ENCODE measurements around the gene TSPAN15.

Gene TSPAN15

GRCh38 chr10:69451209-69451783 is at the start of gene TSPAN15:
TSPAN15 (plus strand) TSS chr10:69451465; CDS start chr10:69451595, 130 bp downstream.
- peak; percentile 57 to 83 for DNase-seq

GRCh38 chr10:69402386-69402785 is 48.9 kb upstream of the TSPAN15 start:
- DNase-seq, result no peak

- DNase-seq, result no peak
These were observed 48.2 kb upstream of the TSPAN15 start for GRCh38 chr10:69403066-69403465.

GRCh38 chr10:69403519-69403918 is 47.7 kb upstream of the TSPAN15 start:
- no peak for DNase-seq

GRCh38 chr10:69404786-69405185 is 46.5 kb upstream of the TSPAN15 start:
- no peak for DNase-seq

GRCh38 chr10:69405221-69405620 is 46.0 kb upstream of the TSPAN15 start:
- no peak for DNase-seq

- DNase-seq, result no peak
These were observed 44.9 kb upstream of the TSPAN15 start for GRCh38 chr10:69406302-69406811.

- no peak for DNase-seq
These were observed 44.3 kb upstream of the TSPAN15 start for GRCh38 chr10:69406816-69407580.

- no peak for DNase-seq
These were observed 43.5 kb upstream of the TSPAN15 start for GRCh38 chr10:69407621-69408301.

GRCh38 chr10:69408318-69409175 is 42.7 kb upstream of the TSPAN15 start:
- DNase-seq, result peak; percentile 81 to 84

GRCh38 chr10:69409176-69409495 is 42.1 kb upstream of the TSPAN15 start:
- no peak for DNase-seq

- no peak for DNase-seq
These were observed 41.3 kb upstream of the TSPAN15 start for GRCh38 chr10:69409968-69410367.

- no peak for DNase-seq
These were observed 40.8 kb upstream of the TSPAN15 start for GRCh38 chr10:69410487-69410886.

- no peak for DNase-seq
These were observed 39.8 kb upstream of the TSPAN15 start for GRCh38 chr10:69411476-69411875.

- no peak for DNase-seq
These were observed 39.0 kb upstream of the TSPAN15 start for GRCh38 chr10:69412232-69412790.

- DNase-seq, result peak in 1 of 2 experiments; percentile 4
These were observed 37.9 kb upstream of the TSPAN15 start for GRCh38 chr10:69413221-69413865.

GRCh38 chr10:69414036-69415018 is 36.9 kb upstream of the TSPAN15 start:
- DNase-seq, result no peak

- no peak for DNase-seq
These were observed 36.2 kb upstream of the TSPAN15 start for GRCh38 chr10:69415049-69415448.

GRCh38 chr10:69415951-69416350 is 35.3 kb upstream of the TSPAN15 start:
- no peak for DNase-seq

GRCh38 chr10:69416695-69417094 is 34.6 kb upstream of the TSPAN15 start, which contains the start of gene TACR2:
TACR2 (minus strand) TSS chr10:69416918; CDS start chr10:69416323, 595 bp downstream.
- no peak for DNase-seq

- DNase-seq, result no peak
These were observed 33.7 kb upstream of the TSPAN15 start for GRCh38 chr10:69417542-69417941.
